Measurements from ENCODE around the gene SRBD1.
A peak's percentile ranks its signal among the peaks of the same experiment; 100 is the strongest.

SRBD1 gene

GRCh38 chr2:45631319-45631718 is 20.3 kb upstream of the SRBD1 start:
- DNase-seq, result no peak

GRCh38 chr2:45629971-45630370 is 18.9 kb upstream of the SRBD1 start:
- no peak for DNase-seq

GRCh38 chr2:45627911-45628310 is 16.8 kb upstream of the SRBD1 start:
- DNase-seq, result no peak

- DNase-seq, result peak; percentile 20
Measured at GRCh38 chr2:45626387-45627221, 15.5 kb upstream of the SRBD1 start.

- DNase-seq, result no peak
Measured at GRCh38 chr2:45625824-45626223, 14.8 kb upstream of the SRBD1 start.

- DNase-seq, result no peak
Measured at GRCh38 chr2:45623098-45623497, 12.0 kb upstream of the SRBD1 start.

- no peak for DNase-seq
Measured at GRCh38 chr2:45622336-45623075, 11.4 kb upstream of the SRBD1 start.

GRCh38 chr2:45617496-45617895 is 6.4 kb upstream of the SRBD1 start:
- no peak for DNase-seq

- no peak for DNase-seq
Measured at GRCh38 chr2:45616658-45617411, 5.8 kb upstream of the SRBD1 start.

- DNase-seq, result no peak
Measured at GRCh38 chr2:45614871-45615415, 3.9 kb upstream of the SRBD1 start.

- DNase-seq, result no peak
Measured at GRCh38 chr2:45614330-45614729, 3.3 kb upstream of the SRBD1 start.

- DNase-seq, result no peak
Measured at GRCh38 chr2:45612731-45613130, 1.7 kb upstream of the SRBD1 start.

- no peak for DNase-seq
Measured at GRCh38 chr2:45612285-45612684, 1.2 kb upstream of the SRBD1 start.

GRCh38 chr2:45610281-45611019 is 617 bp downstream of the SRBD1 start:
- DNase-seq, result peak; percentile 70

GRCh38 chr2:45607701-45608100 is 3.4 kb downstream of the SRBD1 start:
- DNase-seq, result no peak

- DNase-seq, result no peak
Measured at GRCh38 chr2:45606796-45607195, 4.3 kb downstream of the SRBD1 start.

GRCh38 chr2:45605116-45605515 is 6.0 kb downstream of the SRBD1 start:
- no peak for DNase-seq

- DNase-seq, result no peak
Measured at GRCh38 chr2:45602624-45603023, 8.4 kb downstream of the SRBD1 start.

GRCh38 chr2:45598545-45598944 is 12.5 kb downstream of the SRBD1 start:
- DNase-seq, result no peak

GRCh38 chr2:45596761-45597160 is 14.3 kb downstream of the SRBD1 start:
- DNase-seq, result no peak

- DNase-seq, result no peak
Measured at GRCh38 chr2:45595721-45596435, 15.2 kb downstream of the SRBD1 start.

GRCh38 chr2:45591073-45591472 is 20.0 kb downstream of the SRBD1 start:
- DNase-seq, result no peak
